Right lobe of liver (tissue), 4 donors: ENCODE results near the gene CTXN1.
"Not testable (repeated sequence)": the region's sequence is repeated elsewhere in the genome, so short reads cannot be mapped to it uniquely, and the experiment has no call there.

ENCODE experiments used
- CTCF ChIP-seq, 4 donors: fragments of 200-600 bp in 3 of 4; fragments of 450-650 bp in 1 of 4; IDR thresholded peaks; one replicate each; pipeline versions ENCODE4 v1.5.1 to v1.8.0; 2016 to 2022; ENCODE audit warnings: antibody characterized with exemption in 4 of 4, mild to moderate bottlenecking in 2 of 4
- POLR2A ChIP-seq: fragments of 450-650 bp; IDR thresholded peaks from one replicate; pipeline ENCODE4 v1.6.1; 2017; ENCODE audit warnings: antibody characterized with exemption, mild to moderate bottlenecking
- donor health status: DM: no; HTN: no; CAD: no.
- donor health status: DM: no; HTN: no; CAD: no.
- donor health status: DM: no; HTN: yes; CAD: no.

DNA sequence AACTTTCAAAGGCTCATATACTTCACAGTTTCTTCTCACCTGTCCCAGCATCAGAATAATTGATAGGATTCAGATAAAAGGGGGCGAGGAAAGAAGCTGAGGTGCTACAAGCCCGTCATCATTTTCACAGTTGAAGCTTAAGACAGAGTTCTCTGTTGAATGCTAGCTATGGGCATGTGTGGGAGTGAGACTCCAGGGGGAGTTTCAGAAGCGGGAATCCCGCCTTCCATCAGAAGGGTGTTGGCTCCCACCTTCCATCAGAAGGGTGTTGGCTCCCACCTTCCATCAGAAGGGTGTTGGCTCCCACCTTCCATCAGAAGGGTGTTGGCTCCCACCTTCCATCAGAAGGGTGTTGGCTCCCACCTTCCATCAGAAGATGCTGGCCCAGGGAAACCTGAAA, 35.1 kb upstream of the CTXN1 start:
- TF ChIP-seq CTCF (IDR thresholded peaks at IDR 0.05); POLR2A: not testable (repeated sequence)
